CD4-positive, alpha-beta T cell treated with Interleukin-2 at 100 ng/mL for 4 hours (primary cell): ENCODE measurements around the gene FAM174C.

Experiments
- DNase-seq: peaks from one replicate; pipeline ENCODE4 v3.0.0-alpha.2; 2020; ENCODE audit warnings: low spot score

The FAM174C gene

GRCh38 chr19:1322198-1322981 lies 47.1 kb downstream of the FAM174C start:
- no peak for DNase-seq

GRCh38 chr19:1324249-1324805 lies 49.0 kb downstream of the FAM174C start:
- no peak for DNase-seq

- no peak for DNase-seq
Observed at GRCh38 chr19:1324806-1325567, 49.7 kb downstream of the FAM174C start.

- DNase-seq = no peak
Observed at GRCh38 chr19:1325568-1326294, 50.4 kb downstream of the FAM174C start.

DNA sequence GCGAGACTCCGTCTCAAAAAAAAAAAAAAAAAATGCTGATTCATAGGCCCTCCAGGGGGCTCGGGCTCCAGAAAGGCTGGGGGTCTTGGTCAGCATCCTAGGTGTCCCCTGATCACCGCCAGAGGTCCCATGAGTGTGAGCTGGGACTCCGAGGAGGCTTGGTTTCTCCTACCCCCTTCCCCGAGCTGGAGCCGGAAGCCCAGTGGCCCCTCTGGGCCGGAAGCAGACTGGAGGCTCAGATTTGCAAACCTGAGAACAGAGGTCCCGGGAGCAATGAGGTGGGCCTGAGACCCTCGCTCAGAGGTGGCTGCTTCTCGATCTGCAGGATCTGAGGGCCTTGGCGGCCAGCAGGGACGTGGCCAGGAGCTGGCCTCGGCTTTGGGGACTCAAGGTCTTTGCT lies 51.8 kb downstream of the FAM174C start:
- no peak for DNase-seq
